PC-3 (cell line): ENCODE results near the gene FGFR3. TPM values are rescaled to one million over a fixed set of nuclear protein-coding genes. Genes with fewer than 3 reads are reported as not detected.

Experiments used
- ATAC-seq: fragments of 200-7000 bp; cut with Tn5 transposase; 2 replicates; pipeline ENCODE4 v1.9.1; 2020; ENCODE audit warnings: mild to moderate bottlenecking, moderate library complexity
- BruUV-seq: library from RNA; stranded (reverse); fragments of 400-500 nt; replicated peaks from 2 replicates; lab custom pipeline; 2021; lab: Mats Ljungman, UMichigan
- CTCF ChIA-PET: fragments of 300-600 bp; sonication (Branson Sonifier 250); formaldehyde crosslinking; loops from one replicate; lab custom pipeline; 2022; ENCODE audit warnings: antibody characterized with exemption; lab: Charles Lee
- POLR2A ChIA-PET: fragments of 300-600 bp; sonication (Branson Sonifier 250); formaldehyde crosslinking; loops from one replicate; lab custom pipeline; 2022; ENCODE audit warnings: antibody characterized with exemption; ENCODE audit not compliant: unreplicated experiment; lab: Charles Lee
- DNase-seq: peaks from one replicate; pipeline ENCODE4 v3.0.0-alpha.2; 2015
- H2AFZ ChIP-seq: fragments of 300-600 bp; sonication (generic); 2 replicates; pipeline ENCODE4 v1.6.0; 2016; ENCODE audit warnings: antibody characterized with exemption, low read length
- H3F3A ChIP-seq: fragments of 300-600 bp; sonication (generic); one replicate; pipeline ENCODE4 v1.6.0; 2017; ENCODE audit warnings: antibody characterized with exemption, low read length, control low read depth, mild to moderate bottlenecking; ENCODE audit not compliant: unreplicated experiment
- H3K27ac ChIP-seq: fragments of 300-600 bp; sonication (generic); 2 replicates; pipeline ENCODE4 v1.5.1; 2016; ENCODE audit warnings: mild to moderate bottlenecking, low read length
- H3K27me3 ChIP-seq: fragments of 300-600 bp; sonication (generic); 2 replicates; pipeline ENCODE4 v1.6.1; 2016; ENCODE audit warnings: low read length, mixed read lengths
- H3K36me3 ChIP-seq: fragments of 300-600 bp; sonication (generic); 2 replicates; pipeline ENCODE4 v1.6.1; 2016; ENCODE audit warnings: low read depth, mixed run types, low read length, mixed read lengths
- H3K4me1 ChIP-seq: fragments of 300-600 bp; sonication (generic); 2 replicates; pipeline ENCODE4 v1.5.1; 2016; ENCODE audit warnings: low read length; ENCODE audit not compliant: insufficient read depth
- H3K4me2 ChIP-seq: fragments of 300-600 bp; sonication (generic); 2 replicates; pipeline ENCODE4 v1.6.0; 2016; ENCODE audit warnings: low read length
- H3K4me3 ChIP-seq: fragments of 300-600 bp; sonication (generic); 2 replicates; pipeline ENCODE4 v1.5.1; 2016; ENCODE audit warnings: mild to moderate bottlenecking, low read length, mixed read lengths
- H3K79me2 ChIP-seq: fragments of 300-600 bp; sonication (generic); 2 replicates; pipeline ENCODE4 v1.6.1; 2017; ENCODE audit warnings: low read length, mixed read lengths
- H3K9ac ChIP-seq: fragments of 300-600 bp; sonication (generic); 2 replicates; pipeline ENCODE4 v1.6.0; 2016; ENCODE audit warnings: mild to moderate bottlenecking, low read length
- H3K9me2 ChIP-seq: fragments of 300-600 bp; sonication (generic); replicated peaks from 2 replicates; pipeline ENCODE4 v1.6.1; 2016; ENCODE audit warnings: mixed run types, low read length, mixed read lengths
- H3K9me3 ChIP-seq: fragments of 300-600 bp; sonication (generic); 2 replicates; pipeline ENCODE4 v1.6.1; 2016; ENCODE audit warnings: low read length, mixed read lengths
- H4K20me1 ChIP-seq: fragments of 300-600 bp; sonication (generic); 2 replicates; pipeline ENCODE4 v1.6.1; 2016; ENCODE audit warnings: low read length, mixed read lengths
- CTCF ChIP-seq: fragments of 300-600 bp; sonication (generic); conservative IDR thresholded peaks from 2 replicates; pipeline ENCODE4 v1.5.1; 2017; ENCODE audit warnings: antibody characterized with exemption, low read depth, mild to moderate bottlenecking, low read length
- EZH2 ChIP-seq: fragments of 300-600 bp; sonication (generic); IDR thresholded peaks from one replicate; pipeline ENCODE4 v1.6.1; 2017; ENCODE audit warnings: antibody characterized with exemption, mild to moderate bottlenecking, low read length; ENCODE audit not compliant: unreplicated experiment
- EZH2phosphoT487 ChIP-seq: fragments of 300-600 bp; sonication (generic); IDR thresholded peaks from 2 replicates; pipeline ENCODE4 v1.6.1; 2018; ENCODE audit warnings: mild to moderate bottlenecking, antibody characterized with exemption, low read length, borderline replicate concordance
- intact Hi-C: fragments of 100-400 bp; cut with micrococcal nuclease; formaldehyde crosslinking; loops from 2 replicates; pipeline ENCODE4 v1.9.0; 2023
- total RNA-seq: library from RNA; depleted of rRNA; stranded (reverse); fragments of >200 nt; gene quantifications from 2 replicates; pipeline ENCODE4 v1.2.3, GENCODE V29; 2014

The FGFR3 gene
- total RNA-seq, 1 experiment from 2014 or later = 0.11 TPM

- CTCF ChIA-PET = no interaction called here
- H3K36me3 ChIP-seq = no peaks in the 10 kb centered on the region
These were observed 3.6 kb downstream of the FGFR3 start for GRCh38 chr4:1796486-1797204.

GRCh38 chr4:1797298-1797860 lies 4.3 kb downstream of the FGFR3 start:
- no peak overlapping the region for H2AFZ ChIP-seq
- intact Hi-C loops = no loop called here
- no peak overlapping the region for H3K9ac ChIP-seq
- H3K27me3 ChIP-seq = peaks cover 22% of the 10 kb centered on the region
- ChIA-PET POLR2A (no interaction called here), CTCF (no interaction called here)
- H3K36me3 ChIP-seq = no peaks in the 10 kb centered on the region
- H3K4me1 ChIP-seq = no peaks in the 10 kb centered on the region
- no peaks in the 10 kb centered on the region for H4K20me1 ChIP-seq
- no peak for TF ChIP-seq EZH2
- TF ChIP-seq EZH2phosphoT487 = no peak
- no peak for TF ChIP-seq CTCF
- no peaks in the 10 kb centered on the region for H3K79me2 ChIP-seq
- no peak for ATAC-seq
- BruUV-seq = no TSS peak
- no peak overlapping the region for H3K4me2 ChIP-seq
- no peak overlapping the region for H3K27ac ChIP-seq
- no peaks in the 10 kb centered on the region for H3K9me3 ChIP-seq
- no peak for DNase-seq
- no peaks in the 10 kb centered on the region for H3F3A ChIP-seq
- H3K4me3 ChIP-seq = no peak overlapping the region
- H3K9me2 ChIP-seq = no peaks in the 10 kb centered on the region

More at GRCh38 chr4:1796486-1797204, 3.6 kb downstream of the FGFR3 start:
- Histone ChIP-seq H3K9ac (no peak overlapping the region), H4K20me1 (no peaks in the 10 kb centered on the region), H3K4me1 (no peaks in the 10 kb centered on the region), H3F3A (no peaks in the 10 kb centered on the region), H3K27ac (no peak overlapping the region), H3K79me2 (no peaks in the 10 kb centered on the region), H3K27me3 (peaks cover 22% of the 10 kb centered on the region), H2AFZ (no peak overlapping the region), H3K9me3 (no peaks in the 10 kb centered on the region), H3K9me2 (no peaks in the 10 kb centered on the region), H3K4me2 (no peak overlapping the region), H3K4me3 (no peak overlapping the region)
- POLR2A ChIA-PET = no interaction called here
- ATAC-seq (no peak), DNase-seq (no peak)
- intact Hi-C loops = no loop called here
- TF ChIP-seq CTCF (no peak), EZH2 (no peak), EZH2phosphoT487 (no peak)
- no TSS peak for BruUV-seq
